Measurements from ENCODE around the gene PTRH2. TPM values are rescaled to one million over a fixed set of nuclear protein-coding genes. Genes with fewer than 3 reads are reported as not detected.
A peak's percentile ranks its signal among the peaks of the same experiment; 100 is the strongest.
"Not testable (repeated sequence)": the region's sequence is repeated elsewhere in the genome, so short reads cannot be mapped to it uniquely, and the experiment has no call there.

The PTRH2 gene
- total RNA-seq (10 to 100 TPM; 10.5 to 17.8 TPM), polyA plus RNA-seq (10 to 100 TPM; 40.4 to 66.0 TPM)
- long read RNA-seq, donor 1, full-length matches to known transcripts, result 36 of 36 reads
- long read RNA-seq, donor 1, partial matches to known transcripts, result 0 of 36 reads
- long read RNA-seq, donor 1, other reads (novel, unspliced or antisense), result 0 of 36 reads
- long read RNA-seq, donor 2, full-length matches to known transcripts, result 15 of 15 reads
- long read RNA-seq, donor 2, partial matches to known transcripts, result 0 of 15 reads
- long read RNA-seq, donor 2, other reads (novel, unspliced or antisense), result 0 of 15 reads
- long read RNA-seq, donor 3, full-length matches to known transcripts, result 19 of 19 reads
- long read RNA-seq, donor 3, partial matches to known transcripts, result 0 of 19 reads
- long read RNA-seq, donor 3, other reads (novel, unspliced or antisense), result 0 of 19 reads
- long read RNA-seq, donor 4, full-length matches to known transcripts, result 23 of 23 reads
- long read RNA-seq, donor 4, partial matches to known transcripts, result 0 of 23 reads
- long read RNA-seq, donor 4, other reads (novel, unspliced or antisense), result 0 of 23 reads
- long read RNA-seq, donor 5, full-length matches to known transcripts, result 29 of 29 reads
- long read RNA-seq, donor 5, partial matches to known transcripts, result 0 of 29 reads
- long read RNA-seq, donor 5, other reads (novel, unspliced or antisense), result 0 of 29 reads

DNA sequence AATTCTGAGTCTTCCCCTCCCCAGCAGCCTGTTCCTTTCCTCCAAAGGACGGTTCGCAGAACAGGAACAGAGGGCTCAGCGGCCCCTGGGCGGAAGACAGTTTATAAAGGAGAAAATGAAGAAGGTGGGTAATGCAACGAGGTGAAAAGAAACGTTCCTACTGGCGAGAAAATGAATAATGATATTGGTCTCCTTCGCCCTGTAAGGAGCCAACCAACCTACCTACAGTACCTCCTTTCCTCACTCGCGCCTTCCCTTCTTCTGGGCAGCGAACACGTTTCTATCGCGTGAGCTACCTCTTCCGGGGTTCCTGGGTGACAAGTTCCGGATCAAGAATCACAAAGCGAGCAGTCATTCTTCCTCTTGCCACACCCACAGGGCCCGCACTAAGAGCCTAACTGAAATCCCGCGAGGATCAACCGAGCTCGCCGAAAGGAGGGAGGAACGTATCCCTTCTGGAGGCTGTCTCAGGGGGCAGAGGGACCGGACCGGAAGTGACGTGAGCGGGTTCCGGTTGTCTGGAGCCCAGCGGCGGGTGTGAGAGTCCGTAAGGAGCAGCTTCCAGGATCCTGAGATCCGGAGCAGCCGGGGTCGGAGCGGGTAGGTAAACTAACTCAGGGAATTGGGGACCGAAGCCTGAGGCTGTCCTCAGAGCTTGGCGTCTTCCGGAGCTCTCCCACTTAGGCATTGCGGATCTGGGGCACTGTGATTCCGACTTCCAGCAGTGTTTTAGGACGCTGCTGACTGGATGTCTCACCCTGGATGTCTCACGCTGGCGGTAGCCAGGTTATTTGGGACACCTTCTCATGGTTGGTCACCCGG is at the start of gene PTRH2, which contains the start of gene VMP1:
TSS of gene PTRH2 (minus strand) at position 282 of the 822 bp plus-strand sequence. CDS start 9,452 bp downstream, outside the sequence.
TSS of gene VMP1 (plus strand) at position 506 of the 822 bp plus-strand sequence. CDS start 23,793 bp downstream, outside the sequence.
- ATAC-seq (ENCODE audit: insufficient read depth, low FRiP score) (peak; percentile 98), DNase-seq (peak; percentile 99 to 100 (median 100))
- H3K4me1 ChIP-seq (ENCODE audit: control insufficient read depth in 5 of 5, insufficient read depth in 5 of 5, low read length in 5 of 5), result peaks cover 4 to 27% (median 8%) of the 10 kb centered on the region in 5 donors
- peak within 1 kb of the TSS; percentile 89 to 97 for H3K27ac ChIP-seq (ENCODE audit: low read depth in 1 of 2, low read length in 1 of 2)
- peak within 1 kb of the TSS; percentile 78 for H3K4me3 ChIP-seq
- TF ChIP-seq, protein P1, sequence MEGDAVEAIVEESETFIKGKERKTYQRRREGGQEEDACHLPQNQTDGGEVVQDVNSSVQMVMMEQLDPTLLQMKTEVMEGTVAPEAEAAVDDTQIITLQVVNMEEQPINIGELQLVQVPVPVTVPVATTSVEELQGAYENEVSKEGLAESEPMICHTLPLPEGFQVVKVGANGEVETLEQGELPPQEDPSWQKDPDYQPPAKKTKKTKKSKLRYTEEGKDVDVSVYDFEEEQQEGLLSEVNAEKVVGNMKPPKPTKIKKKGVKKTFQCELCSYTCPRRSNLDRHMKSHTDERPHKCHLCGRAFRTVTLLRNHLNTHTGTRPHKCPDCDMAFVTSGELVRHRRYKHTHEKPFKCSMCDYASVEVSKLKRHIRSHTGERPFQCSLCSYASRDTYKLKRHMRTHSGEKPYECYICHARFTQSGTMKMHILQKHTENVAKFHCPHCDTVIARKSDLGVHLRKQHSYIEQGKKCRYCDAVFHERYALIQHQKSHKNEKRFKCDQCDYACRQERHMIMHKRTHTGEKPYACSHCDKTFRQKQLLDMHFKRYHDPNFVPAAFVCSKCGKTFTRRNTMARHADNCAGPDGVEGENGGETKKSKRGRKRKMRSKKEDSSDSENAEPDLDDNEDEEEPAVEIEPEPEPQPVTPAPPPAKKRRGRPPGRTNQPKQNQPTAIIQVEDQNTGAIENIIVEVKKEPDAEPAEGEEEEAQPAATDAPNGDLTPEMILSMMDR (IDR thresholded peaks at IDR 0.05; ENCODE audit: control extremely low read depth, extremely low read depth), result no peak
- peak within 1 kb of the TSS; percentile 99 for H3K9ac ChIP-seq (ENCODE audit: insufficient read depth in 1 of 2, low read length in 2 of 2)
- WGBS, 2 donors, result 1% methylated on average over 45 of the region's 45 CpGs
- H3K9me3 ChIP-seq (ENCODE audit: control insufficient read depth in 4 of 4, insufficient read depth in 3 of 4, low read length in 3 of 4), result no peaks in the 10 kb centered on the region
- H3K36me3 ChIP-seq (ENCODE audit: control insufficient read depth in 4 of 4, insufficient read depth in 4 of 4, low read length in 4 of 4), result peaks cover 0 to 6% (median 0%) of the 10 kb centered on the region in 4 donors
- H3K27me3 ChIP-seq (ENCODE audit: control insufficient read depth in 3 of 3, insufficient read depth in 3 of 3, low read length in 2 of 3), result no peaks in the 10 kb centered on the region

- 35 to 70% methylated on average over 3 of the region's 3 CpGs for WGBS, 2 donors
- H3K4me3 ChIP-seq, result no peak overlapping the region
- ATAC-seq (ENCODE audit: insufficient read depth, low FRiP score), result no peak
Observed at GRCh38 chr17:59756236-59756818, 49.1 kb upstream of the PTRH2 start.

GRCh38 chr17:59755069-59755468 is 47.8 kb upstream of the PTRH2 start:
- not testable (repeated sequence) for ATAC-seq (ENCODE audit: insufficient read depth, low FRiP score); DNase-seq; H3K27ac ChIP-seq (ENCODE audit: low read depth in 1 of 2, low read length in 1 of 2); H3K9ac ChIP-seq (ENCODE audit: insufficient read depth in 1 of 2, low read length in 2 of 2); H3K27me3 ChIP-seq (ENCODE audit: control insufficient read depth in 3 of 3, insufficient read depth in 3 of 3, low read length in 2 of 3); H3K4me3 ChIP-seq; H3K9me3 ChIP-seq (ENCODE audit: control insufficient read depth in 4 of 4, insufficient read depth in 3 of 4, low read length in 3 of 4); H3K36me3 ChIP-seq (ENCODE audit: control insufficient read depth in 4 of 4, insufficient read depth in 4 of 4, low read length in 4 of 4)
- H3K4me1 ChIP-seq (ENCODE audit: control insufficient read depth in 5 of 5, insufficient read depth in 5 of 5, low read length in 5 of 5), result peaks cover 3 to 25% (median 8%) of the 10 kb centered on the region in 5 donors
- 94% methylated on average over 12 of the region's 12 CpGs for WGBS, 2 donors

More at GRCh38 chr17:59756236-59756818, 49.1 kb upstream of the PTRH2 start:
- peak in 2 of 3 donors; percentile 32 for DNase-seq
- no peaks in the 10 kb centered on the region for H3K9me3 ChIP-seq (ENCODE audit: control insufficient read depth in 4 of 4, insufficient read depth in 3 of 4, low read length in 3 of 4)
- no peaks in the 10 kb centered on the region for H3K27me3 ChIP-seq (ENCODE audit: control insufficient read depth in 3 of 3, insufficient read depth in 3 of 3, low read length in 2 of 3)
- H3K27ac ChIP-seq (ENCODE audit: low read depth in 1 of 2, low read length in 1 of 2), result no peak overlapping the region
- no peak overlapping the region for H3K9ac ChIP-seq (ENCODE audit: insufficient read depth in 1 of 2, low read length in 2 of 2)
- peaks cover 3 to 25% (median 8%) of the 10 kb centered on the region in 5 donors for H3K4me1 ChIP-seq (ENCODE audit: control insufficient read depth in 5 of 5, insufficient read depth in 5 of 5, low read length in 5 of 5)
- TF ChIP-seq, protein P1 (IDR thresholded peaks at IDR 0.05; ENCODE audit: control extremely low read depth, extremely low read depth), result no peak
- peaks cover 0 to 5% (median 1%) of the 10 kb centered on the region in 4 donors for H3K36me3 ChIP-seq (ENCODE audit: control insufficient read depth in 4 of 4, insufficient read depth in 4 of 4, low read length in 4 of 4)
